Sigmoid colon (tissue), 4 donors: ENCODE results near the gene FOXM1.

Experiments used
- EP300 ChIP-seq, 4 donors: sonication (generic); formaldehyde crosslinking; IDR thresholded peaks; one replicate each; pipeline ENCODE4 v1.6.1; 2017; ENCODE audit warnings: antibody characterized with exemption in 4 of 4
- POLR2A ChIP-seq, 2 donors: fragments of 450-650 bp; IDR thresholded peaks; one replicate each; pipeline ENCODE4 v1.6.1; 2016; ENCODE audit warnings: antibody characterized with exemption in 2 of 2, mild to moderate bottlenecking in 2 of 2, moderate library complexity in 2 of 2
- POLR2AphosphoS5 ChIP-seq, 4 donors: sonication (generic); formaldehyde crosslinking; IDR thresholded peaks; one replicate each; pipeline ENCODE4 v1.6.1; 2017; ENCODE audit warnings: antibody characterized with exemption in 4 of 4
- TF ChIP-seq, protein P1 (sequence below), 4 experiments: fragments of 450-650 bp in 3 of 4; fragments of 200-600 bp in 1 of 4; IDR thresholded peaks; one replicate each; pipeline ENCODE4 v1.5.1; 2016 to 2019; ENCODE audit warnings: antibody characterized with exemption in 4 of 4, mild to moderate bottlenecking in 3 of 4, moderate library complexity in 2 of 4

DNA sequence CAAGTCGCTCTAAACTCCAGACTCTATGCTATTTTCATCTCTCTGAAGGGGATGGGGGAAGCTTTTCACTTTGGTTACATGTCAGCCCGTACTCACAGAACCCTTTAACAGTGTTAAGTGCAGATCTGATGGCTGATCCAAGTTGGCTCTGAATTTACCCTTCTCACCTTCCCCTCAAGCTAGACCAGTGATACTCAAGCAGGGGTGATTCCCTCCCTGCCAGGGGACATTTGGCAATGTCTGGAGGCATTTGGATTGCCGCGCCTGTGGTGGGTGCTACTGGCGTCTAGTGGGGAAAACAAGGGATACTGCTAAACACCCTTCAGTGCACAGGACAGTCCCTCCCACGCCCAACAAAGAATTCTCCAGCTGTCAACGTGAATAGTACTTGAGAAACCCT, 14.1 kb downstream of the FOXM1 start:
- TF ChIP-seq, protein P1, sequence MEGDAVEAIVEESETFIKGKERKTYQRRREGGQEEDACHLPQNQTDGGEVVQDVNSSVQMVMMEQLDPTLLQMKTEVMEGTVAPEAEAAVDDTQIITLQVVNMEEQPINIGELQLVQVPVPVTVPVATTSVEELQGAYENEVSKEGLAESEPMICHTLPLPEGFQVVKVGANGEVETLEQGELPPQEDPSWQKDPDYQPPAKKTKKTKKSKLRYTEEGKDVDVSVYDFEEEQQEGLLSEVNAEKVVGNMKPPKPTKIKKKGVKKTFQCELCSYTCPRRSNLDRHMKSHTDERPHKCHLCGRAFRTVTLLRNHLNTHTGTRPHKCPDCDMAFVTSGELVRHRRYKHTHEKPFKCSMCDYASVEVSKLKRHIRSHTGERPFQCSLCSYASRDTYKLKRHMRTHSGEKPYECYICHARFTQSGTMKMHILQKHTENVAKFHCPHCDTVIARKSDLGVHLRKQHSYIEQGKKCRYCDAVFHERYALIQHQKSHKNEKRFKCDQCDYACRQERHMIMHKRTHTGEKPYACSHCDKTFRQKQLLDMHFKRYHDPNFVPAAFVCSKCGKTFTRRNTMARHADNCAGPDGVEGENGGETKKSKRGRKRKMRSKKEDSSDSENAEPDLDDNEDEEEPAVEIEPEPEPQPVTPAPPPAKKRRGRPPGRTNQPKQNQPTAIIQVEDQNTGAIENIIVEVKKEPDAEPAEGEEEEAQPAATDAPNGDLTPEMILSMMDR (IDR thresholded peaks at IDR 0.05), result no peak
- TF ChIP-seq POLR2A (IDR thresholded peaks at IDR 0.05) (no peak), EP300 (IDR thresholded peaks at IDR 0.05) (no peak), POLR2AphosphoS5 (IDR thresholded peaks at IDR 0.05) (no peak)
